Panc1 (cell line): ENCODE measurements around the gene ADI1. TPM values are rescaled to one million over a fixed set of nuclear protein-coding genes. Genes with fewer than 3 reads are reported as not detected.

ENCODE experiments used
- ATAC-seq: fragments of 200-7000 bp; cut with Tn5 transposase; 2 replicates; pipeline ENCODE4 v1.9.1; 2020; ENCODE audit warnings: mild to moderate bottlenecking, moderate library complexity
- BruUV-seq: library from RNA; stranded (reverse); fragments of 400-500 nt; replicated peaks from 2 replicates; lab custom pipeline; 2021; lab: Mats Ljungman, UMichigan
- CTCF ChIA-PET: fragments of 300-600 bp; sonication (Branson Sonifier 250); formaldehyde crosslinking; loops from one replicate; lab custom pipeline; 2022; ENCODE audit warnings: antibody characterized with exemption; lab: Charles Lee
- POLR2A ChIA-PET: fragments of 300-600 bp; sonication (Branson Sonifier 250); formaldehyde crosslinking; loops from one replicate; lab custom pipeline; 2022; ENCODE audit warnings: antibody characterized with exemption; lab: Charles Lee
- DNase-seq: peaks from one replicate; pipeline ENCODE4 v3.0.0-alpha.2; 2010; ENCODE audit warnings: low read depth, low spot score
- H3K27ac ChIP-seq: 2 replicates; pipeline ENCODE4 v1.5.1; 2011; ENCODE audit warnings: mild to moderate bottlenecking, low read length, inconsistent platforms
- H3K27me3 ChIP-seq: fragments of 200-500 bp; sonication (Bioruptor generic); 2 replicates; pipeline ENCODE4 v1.6.0; 2014; ENCODE audit warnings: low read length, inconsistent platforms; ENCODE audit not compliant: control insufficient read depth, insufficient read depth
- H3K36me3 ChIP-seq: fragments of 200-500 bp; sonication (Bioruptor generic); 2 replicates; pipeline ENCODE4 v1.5.1; 2014; ENCODE audit warnings: inconsistent platforms, mild to moderate bottlenecking, low read length, moderate library complexity; ENCODE audit not compliant: control insufficient read depth, insufficient read depth
- H3K4me1 ChIP-seq: 2 replicates; pipeline ENCODE4 v1.5.1; 2011; ENCODE audit warnings: inconsistent platforms, mild to moderate bottlenecking, low read length, moderate library complexity; ENCODE audit not compliant: control insufficient read depth, insufficient read depth
- H3K4me3 ChIP-seq, 2 experiments: 2 replicates each; pipeline ENCODE4 v1.5.1; 2011 to 2012; ENCODE audit warnings: low read depth in 2 of 2, low read length in 2 of 2, mild to moderate bottlenecking in 2 of 2, inconsistent platforms in 1 of 2, moderate library complexity in 1 of 2
- H3K9me3 ChIP-seq: fragments of 200-500 bp; sonication (Bioruptor generic); 2 replicates; pipeline ENCODE4 v1.5.1; 2014; ENCODE audit warnings: low read depth, mild to moderate bottlenecking, inconsistent platforms, low read length, moderate library complexity; ENCODE audit not compliant: control insufficient read depth, insufficient read depth
- CTCF ChIP-seq: fragments of 450-650 bp; IDR thresholded peaks from 2 replicates; pipeline ENCODE4 v1.5.1; 2017; ENCODE audit warnings: mild to moderate bottlenecking
- POLR2AphosphoS5 ChIP-seq: IDR thresholded peaks from 2 replicates; pipeline ENCODE4 v1.6.1; 2012; ENCODE audit warnings: mild to moderate bottlenecking, low read depth, low read length, moderate library complexity
- REST ChIP-seq, 2 experiments: IDR thresholded peaks; 2 replicates each; pipeline ENCODE4 v1.6.1; 2011 to 2012; ENCODE audit warnings: low read depth in 2 of 2, control low read depth in 1 of 2, low read length in 1 of 2, mild to moderate bottlenecking in 1 of 2, moderate library complexity in 1 of 2; ENCODE audit not compliant: insufficient read depth in 1 of 2
- SIN3A ChIP-seq: IDR thresholded peaks from 2 replicates; pipeline ENCODE4 v1.6.1; 2012; ENCODE audit warnings: low read depth, mild to moderate bottlenecking, low read length, moderate library complexity, borderline replicate concordance; ENCODE audit not compliant: insufficient read depth
- TCF7L2 ChIP-seq: IDR thresholded peaks from 2 replicates; pipeline ENCODE4 v1.6.1; 2011; ENCODE audit warnings: mild to moderate bottlenecking, low read depth, low read length, inconsistent platforms
- in situ Hi-C: cut with HindIII; loops from 2 replicates; pipeline ENCODE4 v1.10.0; 2016; ENCODE audit warnings: low sequenced_read_pairs, low pct_unique_long_range_greater_than_20kb
- intact Hi-C: fragments of 100-400 bp; cut with micrococcal nuclease; formaldehyde crosslinking; loops from one replicate; pipeline ENCODE4 v1.10.0; 2022; ENCODE audit not compliant: unreplicated experiment
- total RNA-seq: library from RNA; stranded (reverse); gene quantifications from one replicate; pipeline ENCODE4 v1.2.1, GENCODE V29; 2021; ENCODE audit not compliant: unreplicated experiment

ADI1 gene
- total RNA-seq, 1 experiment from 2014 or later: 42.9 TPM

- Histone ChIP-seq H3K36me3 (no peaks in the 10 kb centered on the region), H3K4me3 (no peak overlapping the region), H3K9me3 (no peaks in the 10 kb centered on the region), H3K4me1 (no peaks in the 10 kb centered on the region), H3K27ac (no peak overlapping the region), H3K27me3 (no peaks in the 10 kb centered on the region)
- BruUV-seq: no TSS peak
- ChIA-PET POLR2A (no interaction called here), CTCF (no interaction called here)
- in situ Hi-C loops (no loop called here), intact Hi-C loops (no loop called here)
- TF ChIP-seq REST (IDR thresholded peaks at IDR 0.05; ENCODE audit: insufficient read depth in 1 of 2, low read depth in 2 of 2, low read length in 1 of 2): no peak
- TF ChIP-seq POLR2AphosphoS5: no peak
- no peak for TF ChIP-seq CTCF
- TF ChIP-seq TCF7L2: no peak
- TF ChIP-seq SIN3A: no peak
- ATAC-seq (0 out of 2 replicates have a peak, but pooled peaks have one; percentile 19), DNase-seq (no peak)
These were observed 61.6 kb downstream of the ADI1 start for GRCh38 chr2:3457524-3458395.

- POLR2A ChIA-PET: no interaction called here
These were observed 63.2 kb downstream of the ADI1 start for GRCh38 chr2:3456125-3456524.

More at GRCh38 chr2:3456125-3456524, 63.2 kb downstream of the ADI1 start:
- intact Hi-C loops: no loop called here
- Histone ChIP-seq H3K4me3 (no peak overlapping the region), H3K9me3 (no peaks in the 10 kb centered on the region), H3K4me1 (no peaks in the 10 kb centered on the region), H3K36me3 (no peaks in the 10 kb centered on the region), H3K27ac (no peak overlapping the region), H3K27me3 (no peaks in the 10 kb centered on the region)
- no TSS peak for BruUV-seq
- TF ChIP-seq POLR2AphosphoS5 (no peak), TCF7L2 (no peak), REST (IDR thresholded peaks at IDR 0.05; ENCODE audit: insufficient read depth in 1 of 2, low read depth in 2 of 2, low read length in 1 of 2) (no peak), CTCF (no peak), SIN3A (no peak)
- DNase-seq: no peak
- in situ Hi-C loops: no loop called here
- CTCF ChIA-PET: no interaction called here
- ATAC-seq: no peak
